ENCODE data around the gene PAPSS2. TPM values are rescaled to one million over a fixed set of nuclear protein-coding genes. Genes with fewer than 3 reads are reported as not detected.

PAPSS2 gene
- total and polyA plus RNA-seq, 9 donors, result 18.0 to 102 (median 42.5) TPM

GRCh38 chr10:87658321-87658795 lies 1.3 kb upstream of the PAPSS2 start:
- 84 to 89% (median 88%) methylated on average over 5 of the region's 5 CpGs for WGBS, 3 donors
- H3K27ac ChIP-seq, result peak overlapping the region; percentile 32 to 87
- no peaks in the 10 kb centered on the region for H3K27me3 ChIP-seq
- DNase-seq, result no peak
- no peaks in the 10 kb centered on the region for H3K9me3 ChIP-seq
- intact Hi-C loops (cut with DNase I), result loop anchor here in 2 of 4 donors (5.0 kb wide), 2 partner anchors 74 to 126 kb away; no protein-coding TSS in a partner anchor
- no peaks in the 10 kb centered on the region for H3K36me3 ChIP-seq
- no peak overlapping the region for H3K4me3 ChIP-seq
- TF ChIP-seq POLR2A (IDR thresholded peaks at IDR 0.05) (no peak), CTCF (IDR thresholded peaks at IDR 0.05) (no peak), EP300 (IDR thresholded peaks at IDR 0.05) (no peak)
- peaks cover 7% of the 10 kb centered on the region for H3K4me1 ChIP-seq (ENCODE audit: insufficient read depth)

GRCh38 chr10:87658858-87659555 lies 671 bp upstream of the PAPSS2 start:
- no peak for DNase-seq
- no peaks in the 10 kb centered on the region for H3K27me3 ChIP-seq
- WGBS, 3 donors, result 50 to 58% (median 53%) methylated on average over 15 of the region's 15 CpGs
- no peaks in the 10 kb centered on the region for H3K9me3 ChIP-seq
- intact Hi-C loops (cut with DNase I), result loop anchor here in 2 of 4 donors (5.0 kb wide), 2 partner anchors 73 to 127 kb away; no protein-coding TSS in a partner anchor
- no peaks in the 10 kb centered on the region for H3K36me3 ChIP-seq
- peaks cover 9% of the 10 kb centered on the region for H3K4me1 ChIP-seq (ENCODE audit: insufficient read depth)
- TF ChIP-seq EP300 (IDR thresholded peaks at IDR 0.05), result no peak
- no peak for TF ChIP-seq CTCF (IDR thresholded peaks at IDR 0.05)
- no peak for TF ChIP-seq POLR2A (IDR thresholded peaks at IDR 0.05)
- H3K27ac ChIP-seq, result peak overlapping the region; percentile 54 to 87
- H3K4me3 ChIP-seq, result peak overlapping the region; percentile 84

- Histone ChIP-seq H3K4me1 (ENCODE audit: insufficient read depth) (peaks cover 9% of the 10 kb centered on the region), H3K9me3 (no peaks in the 10 kb centered on the region), H3K36me3 (no peaks in the 10 kb centered on the region), H3K27ac (peak overlapping the region; percentile 54 to 87), H3K4me3 (peak overlapping the region; percentile 84), H3K27me3 (no peaks in the 10 kb centered on the region)
- TF ChIP-seq POLR2A (IDR thresholded peaks at IDR 0.05) (no peak), EP300 (IDR thresholded peaks at IDR 0.05) (no peak), CTCF (IDR thresholded peaks at IDR 0.05) (no peak)
- 7 to 19% (median 8%) methylated on average over 12 of the region's 12 CpGs for WGBS, 3 donors
- intact Hi-C loops (cut with DNase I), result loop anchor here in 1 of 4 donors (5.0 kb wide), 1 partner anchor 37 kb away; no protein-coding TSS in a partner anchor
- DNase-seq, result peak; percentile 42 to 71 (median 56)
Observed at GRCh38 chr10:87660484-87661133, 931 bp downstream of the PAPSS2 start.

- no peak for DNase-seq
- H3K27ac ChIP-seq, result no peak overlapping the region
- 29 to 47% (median 38%) methylated on average over 6 of the region's 6 CpGs for WGBS, 3 donors
- H3K9me3 ChIP-seq, result no peaks in the 10 kb centered on the region
- no peaks in the 10 kb centered on the region for H3K27me3 ChIP-seq
- H3K4me3 ChIP-seq, result no peak overlapping the region
- intact Hi-C loops (cut with DNase I), result loop anchor here in 1 of 4 donors (5.0 kb wide), 1 partner anchor 35 kb away; no protein-coding TSS in a partner anchor
- no peaks in the 10 kb centered on the region for H3K36me3 ChIP-seq
- H3K4me1 ChIP-seq (ENCODE audit: insufficient read depth), result peaks cover 9% of the 10 kb centered on the region
- TF ChIP-seq EP300 (IDR thresholded peaks at IDR 0.05) (no peak), CTCF (IDR thresholded peaks at IDR 0.05) (no peak), POLR2A (IDR thresholded peaks at IDR 0.05) (no peak)
Observed at GRCh38 chr10:87661861-87662785, 2.4 kb downstream of the PAPSS2 start.

All from ovary (tissue), 9 donors.